ENCODE measurements around the gene MADCAM1.

- TF ChIP-seq CTCF (conservative IDR thresholded peaks at IDR 0.05; ENCODE audit: low read depth, low read length): no peak
- no peak for TF ChIP-seq EZH2 (IDR thresholded peaks at IDR 0.05; ENCODE audit: borderline replicate concordance, low read depth, low read length, poor library complexity, severe bottlenecking)
Measured at GRCh38 chr19:525029-525428, 28.7 kb downstream of the MADCAM1 start.
